Ovary (tissue), 3 donors: ENCODE measurements around the gene STPG3.

Experiments used
- CTCF ChIP-seq, 3 donors: fragments of 450-650 bp in 2 of 3; fragments of 200-600 bp in 1 of 3; IDR thresholded peaks; one replicate each; pipeline versions ENCODE4 v1.5.1 to v1.8.0; 2016 to 2022; ENCODE audit warnings: antibody characterized with exemption in 3 of 3, mild to moderate bottlenecking in 1 of 3
- EP300 ChIP-seq: sonication (generic); formaldehyde crosslinking; IDR thresholded peaks from one replicate; pipeline ENCODE4 v1.6.1; 2017; ENCODE audit warnings: antibody characterized with exemption
- POLR2A ChIP-seq: fragments of 450-650 bp; IDR thresholded peaks from one replicate; pipeline ENCODE4 v1.6.1; 2017; ENCODE audit warnings: antibody characterized with exemption, mild to moderate bottlenecking, moderate library complexity
- donor health status: DM: no; HTN: no; CAD: no.

DNA sequence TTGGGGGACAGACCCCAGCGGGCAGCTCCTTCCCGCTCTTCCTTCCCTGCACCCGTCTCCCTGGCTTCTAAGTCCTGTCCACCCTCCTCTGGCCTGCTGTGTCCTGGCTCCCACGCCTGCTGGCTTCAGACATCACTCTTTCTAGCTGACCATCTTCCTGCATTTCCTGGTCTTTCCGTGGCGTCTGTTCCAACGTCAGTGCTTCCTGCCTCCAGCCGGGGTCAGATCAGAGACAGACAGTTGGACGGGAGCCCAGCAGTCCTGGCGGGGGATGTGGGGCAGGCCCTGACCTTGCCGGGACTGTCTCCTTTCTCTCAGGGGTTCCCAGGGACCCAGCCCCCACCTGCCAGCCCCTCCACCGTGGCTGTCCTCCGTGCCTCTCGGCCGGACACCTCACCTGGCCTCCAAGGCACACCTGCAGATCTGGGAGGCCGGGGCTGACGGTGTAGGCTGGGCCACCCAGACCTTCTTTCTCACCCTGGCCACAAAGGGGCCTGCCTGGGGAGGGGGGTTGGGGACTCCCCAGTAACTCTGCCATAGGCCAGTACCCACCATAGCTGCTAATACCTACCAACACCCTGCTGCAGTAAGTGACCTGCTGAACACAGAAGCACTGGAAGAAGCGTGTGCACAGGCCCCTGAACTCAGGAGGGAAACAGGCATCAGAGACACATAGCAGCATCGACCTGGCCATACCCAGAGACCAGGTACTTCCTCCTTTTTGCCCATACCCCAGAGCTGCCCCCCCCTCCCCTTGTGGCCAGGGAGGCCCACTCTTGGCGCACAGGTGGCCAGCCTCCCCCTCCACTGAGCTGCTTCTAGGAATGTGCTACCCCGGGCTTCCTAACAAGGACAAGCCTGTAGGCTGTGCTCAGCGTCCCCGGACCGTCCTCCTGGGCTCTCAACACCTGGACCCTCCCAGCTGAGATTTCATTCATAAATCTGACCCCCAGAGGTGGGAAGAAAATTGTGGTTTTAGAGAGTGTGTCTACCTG lies 45.9 kb downstream of the STPG3 start:
- no peak for TF ChIP-seq POLR2A
- no peak for TF ChIP-seq CTCF (IDR thresholded peaks at IDR 0.05)
- no peak for TF ChIP-seq EP300
